WI38 (cell line): ENCODE results near the gene CCDC187.

Experiments used
- H3K4me3 ChIP-seq: 2 replicates; pipeline ENCODE4 v1.5.1; 2011; ENCODE audit warnings: low read depth, mild to moderate bottlenecking, control low read depth, low read length
- TF ChIP-seq, protein P1 (sequence below): IDR thresholded peaks from 2 replicates; pipeline ENCODE4 v1.5.1; 2012; ENCODE audit warnings: low read depth, mild to moderate bottlenecking, control low read depth, low read length

CCDC187 gene

DNA sequence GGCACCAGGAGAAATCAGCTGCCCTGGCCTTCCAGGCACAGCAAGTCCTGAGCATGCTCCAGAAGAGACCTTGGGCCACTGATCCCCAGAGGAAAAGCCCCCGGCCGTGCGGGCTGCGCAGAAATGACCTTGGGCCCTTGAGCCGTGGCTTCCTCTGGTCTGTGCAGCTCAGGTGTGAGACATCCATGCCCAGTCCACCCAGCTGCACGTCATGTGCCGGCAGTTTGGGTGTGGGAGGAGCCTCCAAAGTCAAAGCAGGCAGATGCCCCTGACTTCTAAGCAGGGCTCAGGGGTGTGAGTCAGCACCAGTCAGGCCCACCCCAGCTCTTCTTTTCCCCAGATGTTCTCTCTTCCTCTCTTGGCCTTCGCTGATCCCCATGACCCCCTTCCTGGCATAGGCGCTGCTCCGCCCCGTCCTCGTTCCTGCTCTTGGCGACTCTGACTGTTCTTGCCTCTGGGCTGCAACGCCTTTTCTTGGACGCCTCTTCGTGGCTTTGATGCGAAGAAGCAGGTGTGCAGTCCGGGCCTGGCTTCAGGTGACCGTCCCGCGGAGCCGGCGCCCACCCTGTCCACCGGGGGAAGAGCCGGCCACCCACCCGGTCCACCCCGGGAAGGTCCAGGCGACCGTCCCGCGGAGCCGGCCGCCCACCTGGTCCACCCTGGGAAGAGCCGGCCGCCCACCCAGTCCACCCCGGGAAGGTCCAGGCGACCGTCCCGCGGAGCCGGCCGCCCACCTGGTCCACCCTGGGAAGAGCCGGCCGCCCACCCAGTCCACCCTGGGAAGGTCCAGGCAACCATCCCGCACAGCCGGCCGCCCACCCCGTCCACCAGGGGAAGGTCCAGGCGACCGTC lies 52.4 kb downstream of the CCDC187 start:
- H3K4me3 ChIP-seq: no peak overlapping the region
- TF ChIP-seq, protein P1, sequence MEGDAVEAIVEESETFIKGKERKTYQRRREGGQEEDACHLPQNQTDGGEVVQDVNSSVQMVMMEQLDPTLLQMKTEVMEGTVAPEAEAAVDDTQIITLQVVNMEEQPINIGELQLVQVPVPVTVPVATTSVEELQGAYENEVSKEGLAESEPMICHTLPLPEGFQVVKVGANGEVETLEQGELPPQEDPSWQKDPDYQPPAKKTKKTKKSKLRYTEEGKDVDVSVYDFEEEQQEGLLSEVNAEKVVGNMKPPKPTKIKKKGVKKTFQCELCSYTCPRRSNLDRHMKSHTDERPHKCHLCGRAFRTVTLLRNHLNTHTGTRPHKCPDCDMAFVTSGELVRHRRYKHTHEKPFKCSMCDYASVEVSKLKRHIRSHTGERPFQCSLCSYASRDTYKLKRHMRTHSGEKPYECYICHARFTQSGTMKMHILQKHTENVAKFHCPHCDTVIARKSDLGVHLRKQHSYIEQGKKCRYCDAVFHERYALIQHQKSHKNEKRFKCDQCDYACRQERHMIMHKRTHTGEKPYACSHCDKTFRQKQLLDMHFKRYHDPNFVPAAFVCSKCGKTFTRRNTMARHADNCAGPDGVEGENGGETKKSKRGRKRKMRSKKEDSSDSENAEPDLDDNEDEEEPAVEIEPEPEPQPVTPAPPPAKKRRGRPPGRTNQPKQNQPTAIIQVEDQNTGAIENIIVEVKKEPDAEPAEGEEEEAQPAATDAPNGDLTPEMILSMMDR: no peak

DNA sequence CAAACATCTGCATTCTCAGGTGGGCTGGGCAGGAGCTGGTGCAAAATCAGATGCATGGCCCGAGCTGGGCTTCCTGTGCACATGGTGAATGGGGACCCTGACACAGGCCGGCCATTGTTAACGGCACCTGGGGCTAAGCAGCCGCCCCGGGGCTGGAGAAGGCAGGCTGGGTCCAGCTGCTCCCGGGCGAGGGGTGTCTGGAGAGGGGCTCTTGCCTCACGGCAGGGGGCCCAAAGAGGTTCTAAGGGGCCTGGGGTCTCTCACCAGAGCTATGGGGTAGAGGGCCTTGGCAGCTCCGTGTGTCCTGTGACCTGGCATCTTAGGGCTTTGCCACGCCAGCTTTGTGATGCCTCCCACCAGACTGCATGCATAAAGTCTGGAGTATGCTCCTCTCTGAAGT lies 53.2 kb downstream of the CCDC187 start:
- TF ChIP-seq, protein P1: no peak
- no peak overlapping the region for H3K4me3 ChIP-seq

DNA sequence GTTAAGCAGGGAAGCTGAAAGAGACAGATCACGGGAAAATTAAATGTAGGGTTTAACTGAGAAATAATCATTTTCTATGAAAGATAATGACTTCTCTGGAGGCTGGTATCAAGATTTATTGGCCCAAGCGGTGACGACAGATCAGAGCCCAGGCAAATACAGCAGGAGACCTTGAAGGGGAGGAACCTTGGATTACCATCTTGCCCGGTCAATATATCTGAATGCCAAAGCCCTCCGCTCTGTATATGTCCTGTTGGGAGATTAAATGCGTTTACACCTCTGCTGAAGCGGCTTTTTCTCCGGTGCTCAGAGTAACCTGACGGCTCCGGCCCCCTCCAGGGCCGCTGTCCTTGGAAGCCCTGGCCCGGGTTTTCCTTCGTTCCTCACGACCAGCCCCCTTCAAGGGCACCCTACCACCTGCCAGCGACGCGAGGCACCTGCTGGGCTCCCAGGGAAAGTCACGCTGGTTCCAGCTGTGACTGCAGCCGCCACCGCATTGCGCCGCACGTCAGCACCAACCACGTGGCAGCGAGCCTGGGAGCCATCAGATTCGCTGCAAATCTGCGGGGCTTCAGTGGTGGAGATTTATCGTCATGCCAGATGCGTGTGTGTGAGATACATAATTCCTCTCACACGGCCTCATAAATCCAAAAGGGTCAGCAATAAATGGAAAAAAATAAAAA lies 53.9 kb downstream of the CCDC187 start:
- H3K4me3 ChIP-seq: no peak overlapping the region
- TF ChIP-seq, protein P1: no peak

DNA sequence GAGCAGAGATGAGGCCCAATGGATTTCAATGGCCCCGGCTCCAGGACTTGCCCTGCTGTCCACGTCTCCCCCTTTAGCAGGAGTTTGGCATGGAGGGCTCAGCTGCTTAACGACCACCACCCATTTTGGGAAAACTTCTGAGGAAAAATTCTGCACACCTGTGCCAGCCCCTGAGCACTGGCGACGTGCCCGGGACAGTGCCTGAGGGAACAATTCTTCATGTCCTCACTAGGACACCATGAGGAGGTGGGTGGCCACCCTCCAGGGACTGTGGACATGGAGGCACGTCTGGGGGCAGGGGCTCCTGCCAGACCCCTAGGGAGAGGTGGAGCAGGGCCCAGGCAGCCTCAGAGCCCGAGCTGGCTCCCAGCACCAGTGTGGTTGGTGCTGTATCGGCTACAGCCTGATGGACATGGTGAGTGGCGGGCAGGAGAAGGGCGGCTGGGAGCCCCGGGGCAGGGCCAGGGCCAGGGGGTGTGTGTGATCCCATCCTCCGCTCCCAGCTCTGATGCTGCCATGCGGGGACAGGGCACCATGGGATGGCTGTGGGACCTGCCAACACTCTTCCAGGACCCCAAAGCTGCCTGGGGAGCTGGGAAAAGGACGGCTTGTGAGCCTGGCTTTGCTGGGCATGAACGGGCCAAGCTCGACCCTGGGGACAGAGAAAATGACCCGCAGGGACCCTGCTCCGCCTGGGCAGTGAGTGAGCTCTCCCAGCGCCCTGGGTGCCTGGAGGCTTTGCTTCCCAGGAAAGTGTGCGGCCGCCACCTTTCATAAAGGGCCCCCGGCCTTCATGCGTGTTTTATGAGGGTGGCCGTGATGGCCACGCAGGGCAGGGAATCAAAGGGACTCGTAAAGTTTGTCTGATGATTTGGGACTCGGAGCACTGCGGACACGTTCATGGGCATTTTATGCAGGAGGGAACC lies 54.7 kb downstream of the CCDC187 start:
- no peak overlapping the region for H3K4me3 ChIP-seq
- TF ChIP-seq, protein P1: no peak

DNA sequence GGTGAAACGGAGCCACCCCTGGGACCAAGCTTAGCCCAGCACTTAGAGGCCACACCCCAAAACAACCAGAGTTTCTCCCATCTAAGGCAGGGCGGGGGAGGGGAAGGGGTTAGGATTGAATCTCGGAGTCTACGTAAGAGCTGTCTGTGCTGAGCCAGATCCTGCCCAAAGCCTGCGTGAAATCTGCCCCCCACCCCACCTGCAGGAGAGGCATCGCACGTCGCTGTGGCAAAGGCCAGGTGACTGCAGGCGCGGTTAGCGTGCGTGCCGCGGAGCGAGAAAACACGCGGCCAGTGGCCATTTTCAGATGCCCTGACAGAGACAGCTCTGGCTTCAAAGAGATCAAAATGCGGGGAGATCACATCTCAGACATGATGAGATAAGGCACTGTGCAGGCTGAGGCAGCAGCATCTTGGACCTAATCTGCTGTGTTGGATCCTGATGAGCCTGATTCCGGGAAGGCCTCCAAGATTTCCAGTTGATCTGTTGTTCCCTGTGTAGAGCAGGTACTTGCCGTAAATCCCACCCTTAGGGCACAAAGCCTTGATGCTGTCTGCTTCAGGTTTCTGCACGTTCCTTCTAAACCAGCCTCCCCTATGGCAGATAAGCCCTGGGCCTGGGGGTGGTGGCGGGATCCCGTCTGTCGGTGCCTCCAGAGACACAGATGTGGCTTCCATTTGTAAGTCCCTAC lies 55.8 kb downstream of the CCDC187 start:
- TF ChIP-seq, protein P1: no peak
- no peak overlapping the region for H3K4me3 ChIP-seq

DNA sequence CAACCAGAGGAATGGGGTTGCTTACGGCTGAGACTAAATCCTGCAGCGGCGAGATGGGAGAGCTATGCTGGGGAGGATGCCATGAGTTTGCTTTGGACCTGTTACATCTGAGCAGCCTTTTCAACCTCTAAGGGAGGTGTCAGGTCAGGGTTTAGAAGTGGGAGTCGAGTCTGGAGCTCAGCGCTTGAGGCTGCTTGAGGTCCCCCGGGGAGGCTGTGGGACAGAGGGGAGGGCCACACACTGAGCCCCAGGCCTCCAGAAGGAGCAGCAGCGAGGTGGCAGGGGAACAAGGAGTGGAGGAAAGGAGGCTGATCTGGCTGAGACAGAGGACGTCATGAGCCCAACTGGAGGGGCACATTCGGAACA lies 56.4 kb downstream of the CCDC187 start:
- TF ChIP-seq, protein P1: no peak
- no peak overlapping the region for H3K4me3 ChIP-seq
